Stromal cell of bone marrow (primary cell): ENCODE results near the gene BRF1.
A peak's percentile ranks its signal among the peaks of the same experiment; 100 is the strongest.

Experiments used
- DNase-seq: peaks from one replicate; pipeline ENCODE4 v3.0.0-alpha.2; 2012; ENCODE audit warnings: low read depth

BRF1 gene

GRCh38 chr14:105208738-105209075, 92.1 kb downstream of the BRF1 start:
- DNase-seq = no peak

- DNase-seq = no peak
Measured at GRCh38 chr14:105207996-105208737, 92.6 kb downstream of the BRF1 start.

- no peak for DNase-seq
Measured at GRCh38 chr14:105207460-105207901, 93.3 kb downstream of the BRF1 start.

GRCh38 chr14:105206873-105207272, 93.9 kb downstream of the BRF1 start:
- DNase-seq = no peak

- no peak for DNase-seq
Measured at GRCh38 chr14:105205673-105206208, 95.1 kb downstream of the BRF1 start.

GRCh38 chr14:105204931-105205672, 95.7 kb downstream of the BRF1 start:
- no peak for DNase-seq

GRCh38 chr14:105204206-105204930, 96.4 kb downstream of the BRF1 start:
- no peak for DNase-seq

GRCh38 chr14:105203701-105204100, 97.1 kb downstream of the BRF1 start:
- DNase-seq = no peak

GRCh38 chr14:105203057-105203531, 97.7 kb downstream of the BRF1 start:
- peak; percentile 12 for DNase-seq

- no peak for DNase-seq
Measured at GRCh38 chr14:105201925-105202513, 98.8 kb downstream of the BRF1 start.

- DNase-seq = no peak
Measured at GRCh38 chr14:105201156-105201924, 99.5 kb downstream of the BRF1 start.

GRCh38 chr14:105200641-105201040, 100.2 kb downstream of the BRF1 start:
- DNase-seq = no peak

- DNase-seq = no peak
Measured at GRCh38 chr14:105200074-105200473, 100.7 kb downstream of the BRF1 start.

- no peak for DNase-seq
Measured at GRCh38 chr14:105199093-105199492, 101.7 kb downstream of the BRF1 start.

- no peak for DNase-seq
Measured at GRCh38 chr14:105198588-105198987, 102.2 kb downstream of the BRF1 start.

- peak; percentile 22 for DNase-seq
Measured at GRCh38 chr14:105197211-105197641, 103.6 kb downstream of the BRF1 start.

GRCh38 chr14:105196265-105196960, 104.4 kb downstream of the BRF1 start:
- DNase-seq = no peak

GRCh38 chr14:105195522-105196264, 105.1 kb downstream of the BRF1 start:
- DNase-seq = no peak

GRCh38 chr14:105195051-105195450, 105.8 kb downstream of the BRF1 start:
- DNase-seq = no peak
